Endothelial cell (in vitro differentiated cells): Measurements from ENCODE around the gene MID1IP1. TPM values are rescaled to one million over a fixed set of nuclear protein-coding genes. Genes with fewer than 3 reads are reported as not detected.

Source experiments
- DNase-seq: peaks from one replicate; pipeline ENCODE4 v3.0.0; 2021; ENCODE audit warnings: low spot score
- H3K27ac Mint-ChIP-seq: one replicate; pipeline ENCODE4 v1.8.0; 2021; ENCODE audit warnings: mixed read lengths, inconsistent platforms; ENCODE audit not compliant: unreplicated experiment
- H3K27me3 Mint-ChIP-seq: one replicate; pipeline ENCODE4 v1.8.0; 2021; ENCODE audit warnings: mild to moderate bottlenecking, moderate library complexity, mixed read lengths, inconsistent platforms; ENCODE audit not compliant: unreplicated experiment
- H3K36me3 Mint-ChIP-seq: one replicate; pipeline ENCODE4 v1.8.0; 2021; ENCODE audit warnings: mild to moderate bottlenecking, low read depth, mixed read lengths, inconsistent platforms; ENCODE audit not compliant: unreplicated experiment
- H3K4me1 Mint-ChIP-seq: one replicate; pipeline ENCODE4 v1.8.0; 2021; ENCODE audit warnings: mild to moderate bottlenecking, mixed read lengths, inconsistent platforms; ENCODE audit not compliant: unreplicated experiment
- H3K4me3 Mint-ChIP-seq: one replicate; pipeline ENCODE4 v1.8.0; 2021; ENCODE audit warnings: mild to moderate bottlenecking, mixed read lengths, inconsistent platforms; ENCODE audit not compliant: unreplicated experiment
- H3K9me3 Mint-ChIP-seq: one replicate; pipeline ENCODE4 v1.8.0; 2021; ENCODE audit warnings: mixed read lengths, inconsistent platforms; ENCODE audit not compliant: unreplicated experiment
- total RNA-seq: library from RNA; stranded (reverse); fragmentation: NEBNext Ultra II Directional; extraction: Animal tissue kit (Norgen Biotek cat#: 25700); gene quantifications from one replicate; pipeline ENCODE4 v1.2.1, GENCODE V29; 2021; ENCODE audit not compliant: unreplicated experiment
- TF ChIP-seq, protein P1 (sequence below): fragments of 200-600 bp; sonication (generic); IDR thresholded peaks from one replicate; pipeline ENCODE4 v1.5.0; 2021; ENCODE audit warnings: antibody characterized with exemption; ENCODE audit not compliant: unreplicated experiment

MID1IP1 gene
- total RNA-seq, 1 donor from 2014 or later = 25.3 TPM

DNA sequence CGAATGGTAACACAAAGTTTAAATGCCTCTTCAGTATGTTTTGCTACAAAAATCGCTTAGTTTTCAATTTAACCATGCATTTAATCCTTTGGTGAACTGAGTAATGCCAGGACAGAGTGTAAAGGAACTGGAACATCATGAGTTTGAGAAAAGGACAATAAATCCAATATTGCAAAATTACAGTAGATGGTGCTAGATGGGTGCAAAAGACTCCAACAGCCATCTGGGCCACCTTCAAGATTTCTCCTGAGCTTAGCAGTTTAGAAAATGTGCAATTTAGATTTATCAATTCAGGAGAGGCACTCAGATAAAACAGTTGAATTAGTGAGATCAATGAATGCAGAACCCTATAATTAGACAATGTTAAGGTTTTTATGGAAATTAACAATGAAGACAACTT lies 33.2 kb upstream of the MID1IP1 start:
- DNase-seq = no peak
- Mint-ChIP-seq H3K27ac (no peak overlapping the region), H3K4me1 (no peaks in the 10 kb centered on the region), H3K27me3 (no peaks in the 10 kb centered on the region), H3K9me3 (no peaks in the 10 kb centered on the region), H3K36me3 (no peaks in the 10 kb centered on the region), H3K4me3 (no peak overlapping the region)
- TF ChIP-seq, protein P1, sequence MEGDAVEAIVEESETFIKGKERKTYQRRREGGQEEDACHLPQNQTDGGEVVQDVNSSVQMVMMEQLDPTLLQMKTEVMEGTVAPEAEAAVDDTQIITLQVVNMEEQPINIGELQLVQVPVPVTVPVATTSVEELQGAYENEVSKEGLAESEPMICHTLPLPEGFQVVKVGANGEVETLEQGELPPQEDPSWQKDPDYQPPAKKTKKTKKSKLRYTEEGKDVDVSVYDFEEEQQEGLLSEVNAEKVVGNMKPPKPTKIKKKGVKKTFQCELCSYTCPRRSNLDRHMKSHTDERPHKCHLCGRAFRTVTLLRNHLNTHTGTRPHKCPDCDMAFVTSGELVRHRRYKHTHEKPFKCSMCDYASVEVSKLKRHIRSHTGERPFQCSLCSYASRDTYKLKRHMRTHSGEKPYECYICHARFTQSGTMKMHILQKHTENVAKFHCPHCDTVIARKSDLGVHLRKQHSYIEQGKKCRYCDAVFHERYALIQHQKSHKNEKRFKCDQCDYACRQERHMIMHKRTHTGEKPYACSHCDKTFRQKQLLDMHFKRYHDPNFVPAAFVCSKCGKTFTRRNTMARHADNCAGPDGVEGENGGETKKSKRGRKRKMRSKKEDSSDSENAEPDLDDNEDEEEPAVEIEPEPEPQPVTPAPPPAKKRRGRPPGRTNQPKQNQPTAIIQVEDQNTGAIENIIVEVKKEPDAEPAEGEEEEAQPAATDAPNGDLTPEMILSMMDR = no peak

DNA sequence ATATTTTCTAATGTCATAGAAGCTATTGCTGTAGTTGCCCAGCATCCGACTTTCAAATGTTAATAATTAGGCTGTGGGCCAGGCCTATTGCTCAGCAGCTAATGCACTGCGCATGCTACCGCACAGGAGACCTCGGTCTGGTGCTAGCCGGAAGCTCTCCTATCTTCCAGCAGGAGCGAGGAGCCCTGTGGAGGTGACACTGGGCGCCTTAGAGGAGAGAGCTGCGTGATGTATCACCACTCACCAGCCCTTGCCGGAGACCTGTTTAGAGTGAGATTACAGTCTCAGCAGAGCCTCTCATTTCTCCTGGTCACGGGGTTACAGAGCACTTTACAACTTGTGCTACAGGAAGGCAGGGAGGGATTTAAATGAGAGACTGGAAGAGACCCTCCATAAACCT lies 31.1 kb upstream of the MID1IP1 start:
- H3K27me3 Mint-ChIP-seq = peaks cover 1% of the 10 kb centered on the region
- DNase-seq = no peak
- no peak overlapping the region for H3K4me3 Mint-ChIP-seq
- no peaks in the 10 kb centered on the region for H3K36me3 Mint-ChIP-seq
- H3K27ac Mint-ChIP-seq = no peak overlapping the region
- H3K9me3 Mint-ChIP-seq = no peaks in the 10 kb centered on the region
- TF ChIP-seq, protein P1 = no peak
- H3K4me1 Mint-ChIP-seq = no peaks in the 10 kb centered on the region

DNA sequence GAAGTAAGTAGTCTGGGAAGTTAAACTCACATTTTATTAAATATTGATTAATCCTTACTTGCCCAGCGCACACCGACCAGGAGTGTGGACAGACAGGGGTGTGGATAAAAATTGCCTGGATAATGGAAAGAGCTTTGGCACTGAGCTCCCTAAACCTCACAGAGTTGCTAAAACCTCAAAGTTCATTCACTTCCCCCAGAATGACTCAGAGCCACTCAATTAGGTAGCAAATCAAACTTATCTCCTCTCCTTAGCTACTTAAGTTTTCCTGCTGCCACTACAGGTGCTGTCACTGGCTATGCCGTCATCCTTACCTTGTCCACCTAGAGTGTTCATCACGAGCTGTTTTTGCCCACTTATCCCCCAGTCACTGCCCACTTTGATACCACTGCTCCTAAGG lies 27.0 kb upstream of the MID1IP1 start:
- Mint-ChIP-seq H3K36me3 (no peaks in the 10 kb centered on the region), H3K4me3 (no peak overlapping the region), H3K27ac (no peak overlapping the region), H3K4me1 (no peaks in the 10 kb centered on the region), H3K27me3 (peaks cover 1% of the 10 kb centered on the region), H3K9me3 (no peaks in the 10 kb centered on the region)
- no peak for DNase-seq
- TF ChIP-seq, protein P1 = no peak

DNA sequence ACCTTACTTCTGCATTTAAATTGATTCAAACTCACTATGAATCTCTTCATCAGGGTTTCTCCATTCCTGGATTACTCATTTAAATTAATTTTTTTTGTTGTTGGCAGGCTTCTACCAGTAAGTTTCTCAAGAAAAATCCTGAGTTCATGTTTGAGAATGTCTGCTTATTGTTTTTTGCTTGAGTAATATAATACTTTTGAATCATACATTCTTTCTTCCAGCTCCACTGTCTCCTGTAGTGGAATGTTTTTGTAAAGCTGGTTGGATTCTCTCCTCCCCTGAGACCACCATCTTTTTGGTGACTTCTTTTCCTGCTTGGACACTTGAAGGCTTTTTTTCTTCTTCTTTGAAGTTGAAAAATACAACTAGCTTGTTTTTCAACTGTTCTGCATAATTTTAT lies 4.3 kb upstream of the MID1IP1 start:
- TF ChIP-seq, protein P1 = no peak
- no peak overlapping the region for H3K27ac Mint-ChIP-seq
- no peaks in the 10 kb centered on the region for H3K4me1 Mint-ChIP-seq
- H3K27me3 Mint-ChIP-seq = no peaks in the 10 kb centered on the region
- no peak overlapping the region for H3K4me3 Mint-ChIP-seq
- no peaks in the 10 kb centered on the region for H3K36me3 Mint-ChIP-seq
- DNase-seq = no peak
- H3K9me3 Mint-ChIP-seq = no peaks in the 10 kb centered on the region

DNA sequence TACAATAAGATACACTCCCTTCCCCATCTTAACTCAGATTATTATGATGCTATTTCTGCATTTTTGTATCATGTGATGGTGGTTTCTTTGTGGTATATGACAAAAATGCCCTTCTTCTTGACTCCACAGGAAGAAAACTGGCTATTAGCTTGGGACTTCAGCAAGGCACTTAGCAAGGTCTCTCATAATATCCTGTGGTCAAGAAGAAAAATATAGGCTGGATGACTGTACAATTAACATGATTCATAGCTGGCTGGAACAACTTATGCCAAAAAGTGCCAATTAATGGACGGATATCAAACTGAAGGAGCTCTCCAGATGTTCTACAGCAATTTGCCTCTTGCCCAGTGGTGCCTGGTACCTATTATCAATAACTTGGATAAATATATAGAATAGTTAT lies 2.3 kb upstream of the MID1IP1 start:
- TF ChIP-seq, protein P1 = no peak
- Mint-ChIP-seq H3K27ac (no peak overlapping the region), H3K36me3 (no peaks in the 10 kb centered on the region), H3K4me3 (no peak overlapping the region), H3K9me3 (no peaks in the 10 kb centered on the region), H3K27me3 (peaks cover 2% of the 10 kb centered on the region), H3K4me1 (peaks cover 3% of the 10 kb centered on the region)
- no peak for DNase-seq
